Hepatocyte (in vitro differentiated cells): ENCODE data around the gene WDHD1. TPM values are rescaled to one million over a fixed set of nuclear protein-coding genes. Genes with fewer than 3 reads are reported as not detected.
A peak's percentile ranks its signal among the peaks of the same experiment; 100 is the strongest.

Experiments used
- DNase-seq: peaks from one replicate; pipeline ENCODE4 v3.0.0-alpha.2; 2016; ENCODE audit warnings: low spot score
- H2AFZ ChIP-seq: fragments of 200-600 bp; sonication (generic); 2 replicates; pipeline ENCODE4 v1.6.0; 2016; ENCODE audit warnings: antibody characterized with exemption, mild to moderate bottlenecking
- H3K27ac ChIP-seq: fragments of 200-600 bp; sonication (generic); 2 replicates; pipeline ENCODE4 v1.5.1; 2016; ENCODE audit warnings: mild to moderate bottlenecking
- H3K27me3 ChIP-seq: fragments of 200-600 bp; sonication (generic); 2 replicates; pipeline ENCODE4 v1.6.1; 2016
- H3K36me3 ChIP-seq: fragments of 200-600 bp; sonication (generic); replicated peaks from 2 replicates; pipeline ENCODE4 v1.5.1; 2016; ENCODE audit warnings: low read depth; ENCODE audit not compliant: insufficient read depth
- H3K4me1 ChIP-seq: fragments of 200-600 bp; sonication (generic); 2 replicates; pipeline ENCODE4 v1.5.1; 2016; ENCODE audit warnings: mild to moderate bottlenecking, moderate library complexity; ENCODE audit not compliant: insufficient read depth
- H3K4me2 ChIP-seq: fragments of 200-600 bp; sonication (generic); 2 replicates; pipeline ENCODE4 v1.6.0; 2016
- H3K4me3 ChIP-seq: fragments of 200-600 bp; sonication (generic); 2 replicates; pipeline ENCODE4 v1.5.1; 2016; ENCODE audit warnings: mild to moderate bottlenecking
- H3K79me2 ChIP-seq: fragments of 200-600 bp; sonication (generic); 2 replicates; pipeline ENCODE4 v1.6.0; 2017; ENCODE audit warnings: mild to moderate bottlenecking
- H3K9me2 ChIP-seq: fragments of 200-600 bp; sonication (generic); replicated peaks from 2 replicates; pipeline ENCODE4 v1.6.0; 2017; ENCODE audit warnings: mild to moderate bottlenecking; ENCODE audit not compliant: insufficient read depth
- H3K9me3 ChIP-seq: fragments of 200-600 bp; sonication (generic); 2 replicates; pipeline ENCODE4 v1.5.1; 2016; ENCODE audit warnings: low read depth, mild to moderate bottlenecking
- H4K20me1 ChIP-seq: fragments of 200-600 bp; sonication (generic); 2 replicates; pipeline ENCODE4 v1.6.0; 2016; ENCODE audit warnings: mild to moderate bottlenecking; ENCODE audit not compliant: insufficient read depth, poor library complexity, severe bottlenecking
- EZH2 ChIP-seq: fragments of 200-600 bp; sonication (generic); IDR thresholded peaks from 2 replicates; pipeline ENCODE4 v1.6.1; 2016; ENCODE audit warnings: antibody characterized with exemption, mild to moderate bottlenecking, borderline replicate concordance
- EZH2phosphoT487 ChIP-seq: fragments of 200-600 bp; sonication (generic); IDR thresholded peaks from one replicate; pipeline ENCODE4 v1.6.1; 2018; ENCODE audit warnings: antibody characterized with exemption, mild to moderate bottlenecking, low read depth, moderate library complexity; ENCODE audit not compliant: unreplicated experiment, severe bottlenecking
- WGBS: methylation state at CpG from one replicate; pipeline ENCODE4 v1.1.6; 2016; ENCODE audit warnings: low lambda C conversion rate; ENCODE audit errors: missing lambda C conversion rate; 5-methylcytosine and 5-hydroxymethylcytosine counted together
- polyA plus RNA-seq: library from polyadenylated mRNA; unstranded; fragments of >200 nt; fragmentation: Nextera tagmentation; extraction: Ambion mirVana; gene quantifications from 2 replicates; pipeline ENCODE4 v1.2.1, GENCODE V29; 2016
- total RNA-seq: library from RNA; depleted of rRNA; stranded (reverse); fragments of >200 nt; gene quantifications from 2 replicates; pipeline ENCODE4 v1.2.3, GENCODE V29; 2014
- TF ChIP-seq, protein P1 (sequence below): fragments of 200-600 bp; sonication (generic); IDR thresholded peaks from 2 replicates; pipeline ENCODE4 v1.5.1; 2016; ENCODE audit warnings: antibody characterized with exemption, mild to moderate bottlenecking; ENCODE audit not compliant: poor library complexity

The WDHD1 gene
- total and polyA plus RNA-seq, 2 experiments from 2014 or later, result 4.1 to 5.9 TPM

DNA sequence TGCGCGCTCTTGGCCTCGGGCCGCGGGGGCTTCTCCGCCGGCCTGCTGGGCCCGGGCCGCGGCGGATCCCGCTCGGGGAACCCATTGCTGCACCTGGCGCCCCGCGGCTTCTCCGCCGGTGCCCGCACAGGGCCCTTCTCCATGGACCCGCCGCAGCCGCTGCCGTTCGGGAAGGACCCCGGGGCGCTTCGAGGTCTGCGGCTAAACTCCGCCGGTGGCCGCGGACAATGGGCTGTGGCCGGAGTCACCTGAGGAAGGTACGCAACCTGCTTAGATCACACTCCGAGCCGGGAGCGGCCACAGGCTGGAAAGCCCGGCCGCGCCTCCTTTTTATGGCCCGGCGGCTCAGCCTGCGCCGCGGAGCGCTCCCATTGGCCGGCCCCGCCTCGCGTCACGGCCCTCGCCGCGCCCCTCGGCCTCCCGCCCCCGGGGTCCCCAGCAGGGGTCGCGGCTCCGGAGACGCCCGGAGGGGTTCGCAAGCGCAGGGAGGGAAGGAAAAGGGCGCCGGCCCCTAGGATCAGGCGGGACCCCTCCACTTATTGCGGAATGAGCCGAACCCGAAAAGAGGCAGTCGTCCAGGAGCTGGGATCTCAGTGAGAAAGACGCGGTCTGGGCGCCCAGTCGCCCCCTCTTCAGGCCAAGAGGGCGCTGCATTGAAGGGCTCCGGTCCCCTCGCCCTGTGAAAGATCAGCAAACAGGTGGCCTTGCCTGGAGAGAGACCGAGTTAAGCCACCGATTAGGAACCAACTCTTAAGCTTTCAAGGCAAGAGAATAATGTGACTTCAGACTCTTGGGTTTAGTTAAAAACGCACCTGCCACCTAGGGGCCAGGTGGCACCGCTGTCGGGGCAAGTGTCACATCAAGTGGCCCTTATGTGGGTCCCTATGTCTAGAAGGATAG is 124.1 kb downstream of the WDHD1 start, which contains the start of gene GCH1:
GCH1 (minus strand) TSS at position 306 of the 900 bp plus-strand sequence; CDS start at position 143, 163 bp downstream.
- DNase-seq, result peak; percentile 94
- Histone ChIP-seq H3K79me2 (peaks cover 25% of the 10 kb centered on the region), H3K9me3 (no peaks in the 10 kb centered on the region), H3K27me3 (peaks cover 7% of the 10 kb centered on the region), H3K36me3 (no peaks in the 10 kb centered on the region), H2AFZ (peak within 1 kb of the TSS; percentile 81), H3K9me2 (no peaks in the 10 kb centered on the region), H3K4me1 (no peaks in the 10 kb centered on the region), H4K20me1 (no peaks in the 10 kb centered on the region), H3K4me3 (peak within 1 kb of the TSS; percentile 95), H3K27ac (peak within 1 kb of the TSS; percentile 94), H3K4me2 (peak within 1 kb of the TSS; percentile 98)
- WGBS, result 2% methylated on average over 61 of the region's 83 CpGs
- no peak for TF ChIP-seq EZH2phosphoT487
- TF ChIP-seq EZH2, result no peak
- TF ChIP-seq, protein P1, sequence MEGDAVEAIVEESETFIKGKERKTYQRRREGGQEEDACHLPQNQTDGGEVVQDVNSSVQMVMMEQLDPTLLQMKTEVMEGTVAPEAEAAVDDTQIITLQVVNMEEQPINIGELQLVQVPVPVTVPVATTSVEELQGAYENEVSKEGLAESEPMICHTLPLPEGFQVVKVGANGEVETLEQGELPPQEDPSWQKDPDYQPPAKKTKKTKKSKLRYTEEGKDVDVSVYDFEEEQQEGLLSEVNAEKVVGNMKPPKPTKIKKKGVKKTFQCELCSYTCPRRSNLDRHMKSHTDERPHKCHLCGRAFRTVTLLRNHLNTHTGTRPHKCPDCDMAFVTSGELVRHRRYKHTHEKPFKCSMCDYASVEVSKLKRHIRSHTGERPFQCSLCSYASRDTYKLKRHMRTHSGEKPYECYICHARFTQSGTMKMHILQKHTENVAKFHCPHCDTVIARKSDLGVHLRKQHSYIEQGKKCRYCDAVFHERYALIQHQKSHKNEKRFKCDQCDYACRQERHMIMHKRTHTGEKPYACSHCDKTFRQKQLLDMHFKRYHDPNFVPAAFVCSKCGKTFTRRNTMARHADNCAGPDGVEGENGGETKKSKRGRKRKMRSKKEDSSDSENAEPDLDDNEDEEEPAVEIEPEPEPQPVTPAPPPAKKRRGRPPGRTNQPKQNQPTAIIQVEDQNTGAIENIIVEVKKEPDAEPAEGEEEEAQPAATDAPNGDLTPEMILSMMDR, result peak; percentile 51

DNA sequence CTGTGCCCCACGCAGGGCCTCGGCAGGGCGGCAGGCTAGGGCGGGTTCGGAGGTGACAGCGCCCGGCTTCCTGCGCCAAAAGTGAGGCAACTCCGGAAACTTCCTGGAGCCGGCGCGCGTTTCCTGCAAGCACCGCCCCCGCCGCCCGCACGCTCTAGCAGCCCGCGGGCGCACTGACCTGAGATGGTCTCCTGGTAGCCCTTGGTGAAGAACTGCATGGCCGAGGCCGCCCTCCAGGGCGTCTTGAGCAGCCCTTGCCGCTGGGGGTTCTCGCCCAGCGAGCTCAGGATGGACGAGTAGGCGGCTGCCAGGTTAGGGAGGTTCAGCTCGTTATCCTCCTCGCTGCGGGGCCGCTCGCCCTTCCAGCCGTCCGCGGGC is 124.8 kb downstream of the WDHD1 start:
- no peaks in the 10 kb centered on the region for H3K9me2 ChIP-seq
- peaks cover 7% of the 10 kb centered on the region for H3K27me3 ChIP-seq
- H3K27ac ChIP-seq, result peak overlapping the region; percentile 94
- H2AFZ ChIP-seq, result peak overlapping the region; percentile 81
- no peaks in the 10 kb centered on the region for H3K9me3 ChIP-seq
- no peaks in the 10 kb centered on the region for H3K4me1 ChIP-seq
- peak; percentile 89 for DNase-seq
- H3K79me2 ChIP-seq, result peaks cover 29% of the 10 kb centered on the region
- H3K4me2 ChIP-seq, result peak overlapping the region; percentile 98
- TF ChIP-seq EZH2 (no peak), EZH2phosphoT487 (no peak)
- TF ChIP-seq, protein P1, result no peak
- no peaks in the 10 kb centered on the region for H4K20me1 ChIP-seq
- peak overlapping the region; percentile 95 for H3K4me3 ChIP-seq
- WGBS, result under 1% methylated on average over 25 of the region's 37 CpGs
- H3K36me3 ChIP-seq, result no peaks in the 10 kb centered on the region

DNA sequence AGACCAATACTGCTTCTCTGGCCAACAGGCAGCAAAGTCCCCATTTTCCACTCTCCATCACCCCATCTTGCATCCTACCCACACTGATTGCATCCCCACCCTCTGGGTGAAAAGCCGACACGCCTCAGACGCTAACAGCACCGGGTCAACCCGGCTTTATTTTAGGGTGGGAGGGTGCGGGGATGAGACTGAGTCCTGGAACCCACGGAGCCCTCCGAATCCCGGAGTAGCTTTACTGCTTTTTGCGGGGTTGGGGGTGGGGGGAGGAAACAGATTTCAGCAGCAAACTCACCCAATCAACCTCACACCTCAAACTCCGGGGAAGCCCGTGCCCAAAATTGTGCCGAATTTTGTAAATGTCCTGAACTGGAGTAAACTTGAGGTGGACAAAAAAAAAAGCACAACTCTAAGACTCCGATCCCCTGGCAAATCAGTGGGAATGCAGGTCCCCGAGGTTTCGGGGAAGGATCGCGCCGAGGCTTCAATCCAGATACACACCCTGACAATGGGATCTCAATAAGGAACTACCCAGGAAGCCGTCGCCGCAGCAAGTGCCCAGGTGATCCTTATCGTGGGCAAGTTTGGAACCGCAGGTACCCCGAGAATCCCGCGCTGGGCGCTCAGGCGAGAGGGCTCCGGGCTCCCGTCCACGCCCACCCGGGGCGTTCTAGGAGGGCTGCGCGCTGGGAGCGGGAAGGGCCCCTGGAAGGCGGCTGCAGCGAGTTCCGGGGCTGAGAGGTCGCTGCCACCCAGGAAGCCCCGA is 125.3 kb downstream of the WDHD1 start:
- no peaks in the 10 kb centered on the region for H3K9me2 ChIP-seq
- peak overlapping the region; percentile 95 for H3K4me3 ChIP-seq
- peak overlapping the region; percentile 98 for H3K4me2 ChIP-seq
- peaks cover 7% of the 10 kb centered on the region for H3K27me3 ChIP-seq
- no peaks in the 10 kb centered on the region for H4K20me1 ChIP-seq
- under 1% methylated on average over 41 of the region's 42 CpGs for WGBS
- H2AFZ ChIP-seq, result peak overlapping the region; percentile 81
- peaks cover 29% of the 10 kb centered on the region for H3K79me2 ChIP-seq
- TF ChIP-seq, protein P1, result no peak
- peak; percentile 52 for TF ChIP-seq EZH2
- H3K4me1 ChIP-seq, result no peaks in the 10 kb centered on the region
- no peaks in the 10 kb centered on the region for H3K9me3 ChIP-seq
- H3K27ac ChIP-seq, result peak overlapping the region; percentile 94
- H3K36me3 ChIP-seq, result no peaks in the 10 kb centered on the region
- peak; percentile 11 for DNase-seq
